DND-41 (cell line): ENCODE measurements around the gene DUSP5.

ENCODE experiments used
- ATAC-seq: fragments of 200-7000 bp; cut with Tn5 transposase; 3 replicates; pipeline ENCODE4 v1.9.1; 2021; ENCODE audit warnings: low read depth; ENCODE audit not compliant: insufficient read depth
- DNase-seq: peaks from one replicate; pipeline ENCODE4 v3.0.0-alpha.2; 2020
- H2AFZ ChIP-seq: 2 replicates; pipeline ENCODE4 v1.6.0; 2012; ENCODE audit warnings: low read depth, low read length
- H3K27ac ChIP-seq: 2 replicates; pipeline ENCODE4 v1.5.1; 2012; ENCODE audit warnings: low read length, inconsistent platforms
- H3K27me3 ChIP-seq: fragments of 200-600 bp; sonication (generic); 2 replicates; pipeline ENCODE4 v1.6.0; 2012; ENCODE audit warnings: low read length, mild to moderate bottlenecking, inconsistent platforms; ENCODE audit not compliant: insufficient read depth, poor library complexity
- H3K36me3 ChIP-seq: 2 replicates; pipeline ENCODE4 v1.5.1; 2012; ENCODE audit warnings: low read length, inconsistent platforms; ENCODE audit not compliant: insufficient read depth
- H3K4me1 ChIP-seq: 2 replicates; pipeline ENCODE4 v1.5.1; 2012; ENCODE audit warnings: mild to moderate bottlenecking, low read length; ENCODE audit not compliant: insufficient read depth
- H3K4me2 ChIP-seq: 2 replicates; pipeline ENCODE4 v1.6.0; 2012; ENCODE audit warnings: mild to moderate bottlenecking, moderate library complexity, low read length, inconsistent platforms; ENCODE audit not compliant: insufficient read depth
- H3K4me3 ChIP-seq, 2 experiments: fragments of 200-600 bp in 1 of 2; shearing (Covaris generic) in 1 of 2; 2 replicates each; pipeline ENCODE4 v1.5.1; 2012 to 2016; ENCODE audit warnings: inconsistent platforms in 2 of 2, low read length in 2 of 2, mild to moderate bottlenecking in 2 of 2, low read depth in 1 of 2, moderate library complexity in 1 of 2
- H3K79me2 ChIP-seq: 2 replicates; pipeline ENCODE4 v1.6.0; 2012; ENCODE audit warnings: low read length, inconsistent platforms; ENCODE audit not compliant: insufficient read depth
- H3K9ac ChIP-seq: 2 replicates; pipeline ENCODE4 v1.6.0; 2012; ENCODE audit warnings: low read depth, mild to moderate bottlenecking, inconsistent platforms, low read length, moderate library complexity
- H3K9me3 ChIP-seq: 2 replicates; pipeline ENCODE4 v1.5.1; 2012; ENCODE audit warnings: low read length, moderate library complexity, mild to moderate bottlenecking, inconsistent platforms; ENCODE audit not compliant: insufficient read depth, severe bottlenecking
- H4K20me1 ChIP-seq: 2 replicates; pipeline ENCODE4 v1.6.0; 2012; ENCODE audit warnings: low read length; ENCODE audit not compliant: insufficient read depth
- CTCF ChIP-seq: IDR thresholded peaks from 2 replicates; pipeline ENCODE4 v1.5.1; 2012; ENCODE audit warnings: borderline replicate concordance, low read length, moderate library complexity, mild to moderate bottlenecking; ENCODE audit not compliant: poor library complexity, severe bottlenecking; ENCODE audit errors: extremely low read depth
- EZH2 ChIP-seq: IDR thresholded peaks from 3 replicates; pipeline ENCODE4 v1.6.1; 2012; ENCODE audit warnings: borderline replicate concordance, low read depth, mild to moderate bottlenecking, moderate library complexity, low read length, inconsistent platforms; ENCODE audit not compliant: severe bottlenecking

The DUSP5 gene

GRCh38 chr10:110474017-110474416 lies 23.7 kb upstream of the DUSP5 start:
- ATAC-seq, result no peak
- Histone ChIP-seq H3K9me3 (no peaks in the 10 kb centered on the region), H3K27ac (no peak overlapping the region)

GRCh38 chr10:110474826-110475225 lies 22.9 kb upstream of the DUSP5 start:
- Histone ChIP-seq H3K4me1 (no peaks in the 10 kb centered on the region), H3K36me3 (no peaks in the 10 kb centered on the region), H2AFZ (no peak overlapping the region), H3K27me3 (peaks cover 6% of the 10 kb centered on the region), H3K9ac (no peak overlapping the region), H3K9me3 (no peaks in the 10 kb centered on the region), H3K4me3 (no peak overlapping the region), H3K4me2 (no peak overlapping the region), H3K27ac (no peak overlapping the region), H4K20me1 (no peaks in the 10 kb centered on the region), H3K79me2 (no peaks in the 10 kb centered on the region)
- no peak for DNase-seq
- no peak for ATAC-seq
- TF ChIP-seq CTCF, result no peak
- no peak for TF ChIP-seq EZH2

More at GRCh38 chr10:110474017-110474416, 23.7 kb upstream of the DUSP5 start:
- Histone ChIP-seq H2AFZ (no peak overlapping the region), H3K4me1 (no peaks in the 10 kb centered on the region), H3K4me2 (no peak overlapping the region), H3K4me3 (no peak overlapping the region), H3K9ac (no peak overlapping the region), H3K79me2 (no peaks in the 10 kb centered on the region), H3K27me3 (peaks cover 6% of the 10 kb centered on the region), H3K36me3 (no peaks in the 10 kb centered on the region), H4K20me1 (no peaks in the 10 kb centered on the region)
- TF ChIP-seq CTCF, result no peak
- no peak for DNase-seq

- Histone ChIP-seq H3K9ac (no peak overlapping the region), H3K4me3 (no peak overlapping the region), H3K9me3 (no peaks in the 10 kb centered on the region), H3K79me2 (no peaks in the 10 kb centered on the region), H3K36me3 (no peaks in the 10 kb centered on the region), H2AFZ (no peak overlapping the region), H3K27me3 (peaks cover 6% of the 10 kb centered on the region), H3K27ac (no peak overlapping the region), H3K4me1 (no peaks in the 10 kb centered on the region), H4K20me1 (no peaks in the 10 kb centered on the region), H3K4me2 (no peak overlapping the region)
- DNase-seq (no peak), ATAC-seq (no peak)
- no peak for TF ChIP-seq EZH2
- no peak for TF ChIP-seq CTCF
These were observed 21.8 kb upstream of the DUSP5 start for GRCh38 chr10:110475722-110476515.

GRCh38 chr10:110479710-110480109 lies 18.0 kb upstream of the DUSP5 start:
- H3K9me3 ChIP-seq, result no peaks in the 10 kb centered on the region
- no peaks in the 10 kb centered on the region for H3K4me1 ChIP-seq
- peaks cover 6% of the 10 kb centered on the region for H3K27me3 ChIP-seq
- no peaks in the 10 kb centered on the region for H3K36me3 ChIP-seq
- H3K4me2 ChIP-seq, result no peak overlapping the region
- TF ChIP-seq EZH2 (no peak), CTCF (no peak)
- H3K9ac ChIP-seq, result no peak overlapping the region
- H3K4me3 ChIP-seq, result no peak overlapping the region
- H3K79me2 ChIP-seq, result no peaks in the 10 kb centered on the region
- ATAC-seq (no peak), DNase-seq (no peak)
- no peak overlapping the region for H3K27ac ChIP-seq
- no peaks in the 10 kb centered on the region for H4K20me1 ChIP-seq
- H2AFZ ChIP-seq, result no peak overlapping the region
